Measurements from ENCODE around the gene SHMT1. TPM values are rescaled to one million over a fixed set of nuclear protein-coding genes. Genes with fewer than 3 reads are reported as not detected.

Gene SHMT1
- total and polyA plus RNA-seq, 2 donors (not counting 1 experiment from before 2014, with no cell fraction given) = 11.9 to 12.6 TPM

DNA sequence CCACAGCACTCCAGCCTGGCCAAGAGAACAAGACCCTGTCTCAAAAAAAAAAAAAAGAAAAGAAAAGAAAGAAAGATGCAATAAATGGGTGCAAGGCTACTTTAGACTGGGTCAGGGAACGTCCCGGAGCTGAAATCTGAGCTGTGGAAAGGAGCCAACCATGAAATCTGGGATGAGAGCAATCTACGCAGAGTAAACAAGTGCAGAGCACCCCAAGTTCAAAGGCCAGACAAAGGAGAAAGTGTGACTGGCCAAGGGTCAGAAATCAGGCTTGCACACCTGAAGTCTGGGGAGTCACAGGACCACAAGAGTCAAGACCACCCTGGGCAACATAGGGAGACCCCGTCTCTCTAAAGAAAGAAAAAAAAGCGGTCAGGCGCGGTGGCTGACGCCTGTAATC lies 2.8 kb downstream of the SHMT1 start:
- Histone ChIP-seq H3K79me2 (ENCODE audit: control insufficient read depth, insufficient read depth, low read length) (no peaks in the 10 kb centered on the region), H3K4me1 (ENCODE audit: control insufficient read depth, extremely low read depth, insufficient read depth, low read length) (peaks cover 2% of the 10 kb centered on the region), H3K27ac (ENCODE audit: insufficient read depth, low read length) (no peak overlapping the region), H3K27me3 (ENCODE audit: control insufficient read depth, insufficient read depth, low read length) (no peaks in the 10 kb centered on the region), H3K9me3 (ENCODE audit: control insufficient read depth, insufficient read depth, low read depth, low read length) (no peaks in the 10 kb centered on the region), H3K9ac (ENCODE audit: insufficient read depth, low read length) (no peak overlapping the region), H3K36me3 (ENCODE audit: control insufficient read depth, insufficient read depth, low read length) (no peaks in the 10 kb centered on the region), H2AFZ (ENCODE audit: low read length) (no peak overlapping the region), H3K4me2 (ENCODE audit: extremely low read depth, insufficient read depth, low read length) (no peak overlapping the region), H4K20me1 (ENCODE audit: control insufficient read depth, extremely low read depth, insufficient read depth, low read length) (no peaks in the 10 kb centered on the region), H3K4me3 (replicated peaks in 1 of 4; ENCODE audit: control extremely low read depth in 1 of 4, insufficient read depth in 1 of 4, low read depth in 3 of 4, low read length in 4 of 4) (no peak overlapping the region)
- DNase-seq (ENCODE audit: low read depth in 2 of 2) = no peak
- no peak for TF ChIP-seq EZH2 (IDR thresholded peaks at IDR 0.05; ENCODE audit: low read length, missing control alignments)
- TF ChIP-seq, protein P1, sequence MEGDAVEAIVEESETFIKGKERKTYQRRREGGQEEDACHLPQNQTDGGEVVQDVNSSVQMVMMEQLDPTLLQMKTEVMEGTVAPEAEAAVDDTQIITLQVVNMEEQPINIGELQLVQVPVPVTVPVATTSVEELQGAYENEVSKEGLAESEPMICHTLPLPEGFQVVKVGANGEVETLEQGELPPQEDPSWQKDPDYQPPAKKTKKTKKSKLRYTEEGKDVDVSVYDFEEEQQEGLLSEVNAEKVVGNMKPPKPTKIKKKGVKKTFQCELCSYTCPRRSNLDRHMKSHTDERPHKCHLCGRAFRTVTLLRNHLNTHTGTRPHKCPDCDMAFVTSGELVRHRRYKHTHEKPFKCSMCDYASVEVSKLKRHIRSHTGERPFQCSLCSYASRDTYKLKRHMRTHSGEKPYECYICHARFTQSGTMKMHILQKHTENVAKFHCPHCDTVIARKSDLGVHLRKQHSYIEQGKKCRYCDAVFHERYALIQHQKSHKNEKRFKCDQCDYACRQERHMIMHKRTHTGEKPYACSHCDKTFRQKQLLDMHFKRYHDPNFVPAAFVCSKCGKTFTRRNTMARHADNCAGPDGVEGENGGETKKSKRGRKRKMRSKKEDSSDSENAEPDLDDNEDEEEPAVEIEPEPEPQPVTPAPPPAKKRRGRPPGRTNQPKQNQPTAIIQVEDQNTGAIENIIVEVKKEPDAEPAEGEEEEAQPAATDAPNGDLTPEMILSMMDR (conservative IDR thresholded peaks at IDR 0.05 in 1 of 2, IDR thresholded peaks at IDR 0.05 in 1 of 2; ENCODE audit: low read depth in 1 of 2, low read length in 2 of 2) = no peak

DNA sequence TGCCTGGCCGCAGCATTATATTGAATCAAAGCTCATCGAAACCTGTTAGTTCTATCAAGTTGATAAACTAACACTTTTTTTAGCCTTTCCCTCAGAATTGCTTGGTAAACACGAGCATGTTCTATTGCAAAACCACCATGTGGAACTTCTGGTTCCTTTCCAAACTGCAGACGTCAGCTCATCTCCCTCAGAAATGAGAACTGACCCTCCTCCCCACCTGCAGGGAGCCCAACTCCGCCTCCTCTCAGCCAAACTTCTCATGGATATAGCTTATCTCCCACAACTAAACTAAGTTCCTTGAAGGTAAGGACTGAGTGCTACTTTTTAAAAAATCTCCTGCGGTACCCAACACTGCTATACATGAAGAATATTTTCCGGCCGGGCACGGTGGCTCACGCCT lies 6.7 kb downstream of the SHMT1 start:
- Histone ChIP-seq H3K9me3 (ENCODE audit: control insufficient read depth, insufficient read depth, low read depth, low read length) (no peaks in the 10 kb centered on the region), H3K4me3 (replicated peaks in 1 of 4; ENCODE audit: control extremely low read depth in 1 of 4, insufficient read depth in 1 of 4, low read depth in 3 of 4, low read length in 4 of 4) (no peak overlapping the region), H3K4me1 (ENCODE audit: control insufficient read depth, extremely low read depth, insufficient read depth, low read length) (peaks cover 2% of the 10 kb centered on the region), H3K27ac (ENCODE audit: insufficient read depth, low read length) (no peak overlapping the region), H2AFZ (ENCODE audit: low read length) (no peak overlapping the region), H3K36me3 (ENCODE audit: control insufficient read depth, insufficient read depth, low read length) (no peaks in the 10 kb centered on the region), H4K20me1 (ENCODE audit: control insufficient read depth, extremely low read depth, insufficient read depth, low read length) (no peaks in the 10 kb centered on the region), H3K79me2 (ENCODE audit: control insufficient read depth, insufficient read depth, low read length) (no peaks in the 10 kb centered on the region), H3K27me3 (ENCODE audit: control insufficient read depth, insufficient read depth, low read length) (no peaks in the 10 kb centered on the region), H3K4me2 (ENCODE audit: extremely low read depth, insufficient read depth, low read length) (no peak overlapping the region), H3K9ac (ENCODE audit: insufficient read depth, low read length) (no peak overlapping the region)
- no peak for TF ChIP-seq EZH2 (IDR thresholded peaks at IDR 0.05; ENCODE audit: low read length, missing control alignments)
- TF ChIP-seq, protein P1 (conservative IDR thresholded peaks at IDR 0.05 in 1 of 2, IDR thresholded peaks at IDR 0.05 in 1 of 2; ENCODE audit: low read depth in 1 of 2, low read length in 2 of 2) = no peak
- DNase-seq (ENCODE audit: low read depth in 2 of 2) = peak; percentile 36 to 85

DNA sequence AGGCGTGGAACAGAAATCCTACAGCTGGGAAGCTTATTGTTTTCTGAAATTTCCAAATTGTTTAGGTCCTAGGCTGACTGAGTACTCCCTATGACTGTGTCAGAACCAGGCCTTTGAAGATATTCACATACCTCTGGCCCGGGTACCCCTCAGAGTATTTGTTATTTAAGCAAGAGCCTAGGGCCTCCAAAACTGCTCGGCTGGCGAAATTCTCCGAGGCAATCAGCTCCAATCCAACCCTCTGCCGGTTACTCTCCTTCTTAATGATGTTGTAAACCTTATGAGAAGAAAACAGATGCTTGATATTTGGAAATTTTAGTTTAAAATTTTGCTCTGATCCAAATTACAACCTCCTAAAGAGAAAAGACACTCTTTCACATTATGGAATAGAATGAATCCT lies 9.8 kb downstream of the SHMT1 start:
- H3K9me3 ChIP-seq (ENCODE audit: control insufficient read depth, insufficient read depth, low read depth, low read length) = no peaks in the 10 kb centered on the region
- H4K20me1 ChIP-seq (ENCODE audit: control insufficient read depth, extremely low read depth, insufficient read depth, low read length) = no peaks in the 10 kb centered on the region
- no peaks in the 10 kb centered on the region for H3K79me2 ChIP-seq (ENCODE audit: control insufficient read depth, insufficient read depth, low read length)
- H3K4me2 ChIP-seq (ENCODE audit: extremely low read depth, insufficient read depth, low read length) = no peak overlapping the region
- peaks cover 2% of the 10 kb centered on the region for H3K4me1 ChIP-seq (ENCODE audit: control insufficient read depth, extremely low read depth, insufficient read depth, low read length)
- no peak overlapping the region for H2AFZ ChIP-seq (ENCODE audit: low read length)
- H3K9ac ChIP-seq (ENCODE audit: insufficient read depth, low read length) = no peak overlapping the region
- H3K27ac ChIP-seq (ENCODE audit: insufficient read depth, low read length) = no peak overlapping the region
- no peaks in the 10 kb centered on the region for H3K27me3 ChIP-seq (ENCODE audit: control insufficient read depth, insufficient read depth, low read length)
- DNase-seq (ENCODE audit: low read depth in 2 of 2) = no peak
- TF ChIP-seq, protein P1 (conservative IDR thresholded peaks at IDR 0.05 in 1 of 2, IDR thresholded peaks at IDR 0.05 in 1 of 2; ENCODE audit: low read depth in 1 of 2, low read length in 2 of 2) = no peak
- TF ChIP-seq EZH2 (IDR thresholded peaks at IDR 0.05; ENCODE audit: low read length, missing control alignments) = no peak
- no peaks in the 10 kb centered on the region for H3K36me3 ChIP-seq (ENCODE audit: control insufficient read depth, insufficient read depth, low read length)
- H3K4me3 ChIP-seq (replicated peaks in 1 of 4; ENCODE audit: control extremely low read depth in 1 of 4, insufficient read depth in 1 of 4, low read depth in 3 of 4, low read length in 4 of 4) = no peak overlapping the region
